HAP-1 (cell line): ENCODE data around the gene TLR5.

Experiments used
- DNase-seq, 2 experiments: peaks; one replicate each; pipeline ENCODE4 v3.0.0-alpha.2; 2016 to 2020; ENCODE audit warnings: low spot score in 2 of 2
- H3K27me3 ChIP-seq: fragments of 250-450 bp; sonication (Bioruptor Pico); 2 replicates; pipeline ENCODE4 v1.5.1; 2020; ENCODE audit warnings: low read depth, mild to moderate bottlenecking, moderate library complexity
- H3K36me3 ChIP-seq: fragments of 250-450 bp; sonication (Bioruptor Pico); replicated peaks from 2 replicates; pipeline ENCODE4 v1.5.1; 2020; ENCODE audit warnings: mild to moderate bottlenecking
- H3K4me1 ChIP-seq: fragments of 250-450 bp; sonication (Bioruptor Pico); 2 replicates; pipeline ENCODE4 v1.5.1; 2020; ENCODE audit warnings: mild to moderate bottlenecking
- H3K4me3 ChIP-seq: fragments of 250-450 bp; sonication (Bioruptor Pico); 2 replicates; pipeline ENCODE4 v1.5.1; 2020; ENCODE audit warnings: mild to moderate bottlenecking, moderate library complexity
- H3K9me3 ChIP-seq: fragments of 250-450 bp; sonication (Bioruptor Pico); 2 replicates; pipeline ENCODE4 v1.5.1; 2020; ENCODE audit warnings: mild to moderate bottlenecking, moderate library complexity
- in situ Hi-C: fragments of 300-500 bp; cut with MboI; formaldehyde crosslinking; loops from 3 replicates; pipeline ENCODE4 v1.14.3; 2020; ENCODE audit warnings: low sequenced_read_pairs, inconsistent platforms, mixed read lengths

TLR5 gene

GRCh38 chr1:223116950-223117349, 26.1 kb downstream of the TLR5 start:
- no peaks in the 10 kb centered on the region for H3K36me3 ChIP-seq
- H3K9me3 ChIP-seq, result no peaks in the 10 kb centered on the region
- H3K27me3 ChIP-seq, result no peaks in the 10 kb centered on the region
- no peak overlapping the region for H3K4me3 ChIP-seq
- no peak for DNase-seq
- in situ Hi-C loops, result no loop called here
- no peaks in the 10 kb centered on the region for H3K4me1 ChIP-seq

- no peaks in the 10 kb centered on the region for H3K36me3 ChIP-seq
- no peaks in the 10 kb centered on the region for H3K4me1 ChIP-seq
- in situ Hi-C loops, result no loop called here
- H3K4me3 ChIP-seq, result no peak overlapping the region
- no peaks in the 10 kb centered on the region for H3K9me3 ChIP-seq
- H3K27me3 ChIP-seq, result no peaks in the 10 kb centered on the region
- DNase-seq, result no peak
These were observed 28.2 kb downstream of the TLR5 start for GRCh38 chr1:223114871-223115270.

- H3K4me3 ChIP-seq, result no peak overlapping the region
- H3K4me1 ChIP-seq, result no peaks in the 10 kb centered on the region
- DNase-seq, result no peak
- H3K27me3 ChIP-seq, result no peaks in the 10 kb centered on the region
- H3K36me3 ChIP-seq, result no peaks in the 10 kb centered on the region
- in situ Hi-C loops, result no loop called here
- no peaks in the 10 kb centered on the region for H3K9me3 ChIP-seq
These were observed 32.1 kb downstream of the TLR5 start for GRCh38 chr1:223110952-223111351.

GRCh38 chr1:223109581-223110026, 33.4 kb downstream of the TLR5 start:
- in situ Hi-C loops, result no loop called here
- no peak overlapping the region for H3K4me3 ChIP-seq
- no peak for DNase-seq
- no peaks in the 10 kb centered on the region for H3K4me1 ChIP-seq
- H3K9me3 ChIP-seq, result no peaks in the 10 kb centered on the region
- no peaks in the 10 kb centered on the region for H3K36me3 ChIP-seq
- H3K27me3 ChIP-seq, result no peaks in the 10 kb centered on the region

GRCh38 chr1:223106856-223107255, 36.2 kb downstream of the TLR5 start:
- H3K4me3 ChIP-seq, result no peak overlapping the region
- no peaks in the 10 kb centered on the region for H3K36me3 ChIP-seq
- in situ Hi-C loops, result no loop called here
- DNase-seq, result no peak
- no peaks in the 10 kb centered on the region for H3K4me1 ChIP-seq
- H3K9me3 ChIP-seq, result no peaks in the 10 kb centered on the region
- H3K27me3 ChIP-seq, result no peaks in the 10 kb centered on the region

GRCh38 chr1:223105568-223105967, 37.5 kb downstream of the TLR5 start:
- no peak for DNase-seq
- no peak overlapping the region for H3K4me3 ChIP-seq
- no peaks in the 10 kb centered on the region for H3K36me3 ChIP-seq
- no peaks in the 10 kb centered on the region for H3K9me3 ChIP-seq
- H3K4me1 ChIP-seq, result no peaks in the 10 kb centered on the region
- no peaks in the 10 kb centered on the region for H3K27me3 ChIP-seq
- in situ Hi-C loops, result no loop called here

GRCh38 chr1:223102797-223103533, 40.1 kb downstream of the TLR5 start:
- in situ Hi-C loops, result no loop called here
- H3K27me3 ChIP-seq, result no peaks in the 10 kb centered on the region
- peaks cover 5% of the 10 kb centered on the region for H3K4me1 ChIP-seq
- no peak overlapping the region for H3K4me3 ChIP-seq
- no peaks in the 10 kb centered on the region for H3K9me3 ChIP-seq
- H3K36me3 ChIP-seq, result no peaks in the 10 kb centered on the region
- DNase-seq, result no peak

GRCh38 chr1:223097713-223098112, 45.3 kb downstream of the TLR5 start:
- in situ Hi-C loops, result loop anchor here (25.0 kb wide), 1 partner anchor 460 kb away; no protein-coding TSS in a partner anchor
- Histone ChIP-seq H3K4me1 (peaks cover 5% of the 10 kb centered on the region), H3K4me3 (no peak overlapping the region), H3K9me3 (no peaks in the 10 kb centered on the region), H3K27me3 (no peaks in the 10 kb centered on the region), H3K36me3 (no peaks in the 10 kb centered on the region)
- no peak for DNase-seq

- no peaks in the 10 kb centered on the region for H3K27me3 ChIP-seq
- H3K4me1 ChIP-seq, result peaks cover 5% of the 10 kb centered on the region
- no peak for DNase-seq
- no peaks in the 10 kb centered on the region for H3K36me3 ChIP-seq
- H3K4me3 ChIP-seq, result no peak overlapping the region
- in situ Hi-C loops, result loop anchor here (25.0 kb wide), 1 partner anchor 459 kb away; no protein-coding TSS in a partner anchor
- H3K9me3 ChIP-seq, result no peaks in the 10 kb centered on the region
These were observed 47.2 kb downstream of the TLR5 start for GRCh38 chr1:223095870-223096269.

GRCh38 chr1:223091896-223092295, 51.2 kb downstream of the TLR5 start:
- in situ Hi-C loops, result loop anchor here (5.0 to 25.0 kb wide), 2 partner anchors 300 to 455 kb away; no protein-coding TSS in a partner anchor
- no peak for DNase-seq
- H3K36me3 ChIP-seq, result no peaks in the 10 kb centered on the region
- no peaks in the 10 kb centered on the region for H3K4me1 ChIP-seq
- H3K9me3 ChIP-seq, result no peaks in the 10 kb centered on the region
- no peaks in the 10 kb centered on the region for H3K27me3 ChIP-seq
- no peak overlapping the region for H3K4me3 ChIP-seq

GRCh38 chr1:223089250-223089649, 53.8 kb downstream of the TLR5 start:
- Histone ChIP-seq H3K27me3 (no peaks in the 10 kb centered on the region), H3K4me3 (no peak overlapping the region), H3K9me3 (no peaks in the 10 kb centered on the region), H3K36me3 (no peaks in the 10 kb centered on the region), H3K4me1 (no peaks in the 10 kb centered on the region)
- no peak for DNase-seq
- in situ Hi-C loops, result loop anchor here (10.0 to 25.0 kb wide), 2 partner anchors 452 to 624 kb away; no protein-coding TSS in a partner anchor

GRCh38 chr1:223088713-223089240, 54.3 kb downstream of the TLR5 start:
- in situ Hi-C loops, result loop anchor here (10.0 to 25.0 kb wide), 2 partner anchors 451 to 624 kb away; no protein-coding TSS in a partner anchor
- H3K36me3 ChIP-seq, result no peaks in the 10 kb centered on the region
- no peaks in the 10 kb centered on the region for H3K27me3 ChIP-seq
- H3K4me1 ChIP-seq, result no peaks in the 10 kb centered on the region
- no peaks in the 10 kb centered on the region for H3K9me3 ChIP-seq
- no peak for DNase-seq
- no peak overlapping the region for H3K4me3 ChIP-seq

GRCh38 chr1:223087291-223088255, 55.5 kb downstream of the TLR5 start:
- Histone ChIP-seq H3K36me3 (no peaks in the 10 kb centered on the region), H3K4me1 (no peaks in the 10 kb centered on the region), H3K9me3 (no peaks in the 10 kb centered on the region), H3K4me3 (no peak overlapping the region), H3K27me3 (no peaks in the 10 kb centered on the region)
- no peak for DNase-seq
- in situ Hi-C loops, result loop anchor here (10.0 to 25.0 kb wide), 2 partner anchors 450 to 623 kb away; no protein-coding TSS in a partner anchor
